Testis (tissue), 2 donors: Measurements from ENCODE around the gene CADPS.

Experiments used
- POLR2A ChIP-seq: fragments of 450-650 bp; IDR thresholded peaks from one replicate; pipeline ENCODE4 v1.6.1; 2017; ENCODE audit warnings: antibody characterized with exemption, mild to moderate bottlenecking, moderate library complexity
- TF ChIP-seq, protein P1 (sequence below), 3 experiments: fragments of 450-650 bp in 2 of 3; fragments of 200-600 bp in 1 of 3; sonication (generic) in 1 of 3; IDR thresholded peaks; one replicate each; pipeline ENCODE4 v1.5.1; 2016 to 2019; ENCODE audit warnings: antibody characterized with exemption in 3 of 3, mild to moderate bottlenecking in 2 of 3, moderate library complexity in 1 of 3

DNA sequence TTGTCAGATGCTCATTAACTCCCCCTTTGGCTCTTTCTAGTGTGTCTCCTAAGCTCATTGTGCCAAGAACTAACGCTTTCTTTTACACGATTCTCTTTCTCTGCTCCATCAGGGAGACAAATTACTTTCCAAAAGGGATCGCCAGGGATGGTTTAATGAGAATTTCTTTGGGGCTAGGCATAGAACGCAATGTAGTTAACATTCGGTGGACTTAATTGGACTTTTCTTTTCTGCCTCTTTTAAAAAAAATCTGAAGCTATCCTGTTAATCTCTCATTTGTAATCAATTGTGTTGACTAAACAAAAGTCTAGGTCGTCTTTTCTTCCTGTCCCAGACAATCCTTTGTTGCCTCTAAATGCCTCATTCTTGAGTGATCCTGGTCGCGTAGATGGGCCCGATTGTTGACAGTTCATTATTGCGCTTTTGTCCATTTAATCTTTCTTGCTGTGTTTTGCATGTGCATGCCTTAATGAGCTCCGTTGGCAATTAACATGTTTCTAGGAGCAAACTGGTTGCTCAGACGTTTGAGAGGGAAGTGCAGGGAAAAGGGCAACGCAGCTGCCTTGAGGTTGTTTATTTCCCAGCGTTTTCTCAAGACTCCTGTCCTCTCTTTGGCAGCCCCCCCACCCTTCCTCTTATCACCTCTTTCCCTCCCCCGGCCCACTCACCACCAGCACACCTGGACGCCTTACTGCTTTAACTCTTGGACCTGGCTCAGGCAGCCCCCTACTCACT lies 509.7 kb downstream of the CADPS start:
- TF ChIP-seq, protein P1, sequence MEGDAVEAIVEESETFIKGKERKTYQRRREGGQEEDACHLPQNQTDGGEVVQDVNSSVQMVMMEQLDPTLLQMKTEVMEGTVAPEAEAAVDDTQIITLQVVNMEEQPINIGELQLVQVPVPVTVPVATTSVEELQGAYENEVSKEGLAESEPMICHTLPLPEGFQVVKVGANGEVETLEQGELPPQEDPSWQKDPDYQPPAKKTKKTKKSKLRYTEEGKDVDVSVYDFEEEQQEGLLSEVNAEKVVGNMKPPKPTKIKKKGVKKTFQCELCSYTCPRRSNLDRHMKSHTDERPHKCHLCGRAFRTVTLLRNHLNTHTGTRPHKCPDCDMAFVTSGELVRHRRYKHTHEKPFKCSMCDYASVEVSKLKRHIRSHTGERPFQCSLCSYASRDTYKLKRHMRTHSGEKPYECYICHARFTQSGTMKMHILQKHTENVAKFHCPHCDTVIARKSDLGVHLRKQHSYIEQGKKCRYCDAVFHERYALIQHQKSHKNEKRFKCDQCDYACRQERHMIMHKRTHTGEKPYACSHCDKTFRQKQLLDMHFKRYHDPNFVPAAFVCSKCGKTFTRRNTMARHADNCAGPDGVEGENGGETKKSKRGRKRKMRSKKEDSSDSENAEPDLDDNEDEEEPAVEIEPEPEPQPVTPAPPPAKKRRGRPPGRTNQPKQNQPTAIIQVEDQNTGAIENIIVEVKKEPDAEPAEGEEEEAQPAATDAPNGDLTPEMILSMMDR (IDR thresholded peaks at IDR 0.05), result no peak
- TF ChIP-seq POLR2A, result no peak
